HG03097 (cell line): ENCODE measurements around the gene PTCD1.
"Not testable (repeated sequence)": the region's sequence is repeated elsewhere in the genome, so short reads cannot be mapped to it uniquely, and the experiment has no call there.

Experiments
- ATAC-seq: cut with Tn5 transposase; IDR thresholded peaks from one replicate; pipeline ENCODE4 v1.9.1; 2021; ENCODE audit not compliant: unreplicated experiment, low FRiP score

Gene PTCD1

GRCh38 chr7:99451936-99452335 is 13.3 kb upstream of the PTCD1 start:
- no peak for ATAC-seq

- ATAC-seq: no peak
These were observed 10.7 kb upstream of the PTCD1 start for GRCh38 chr7:99449326-99449725.

GRCh38 chr7:99448855-99449254 is 10.3 kb upstream of the PTCD1 start:
- no peak for ATAC-seq

- no peak for ATAC-seq
These were observed 9.3 kb upstream of the PTCD1 start for GRCh38 chr7:99447943-99448342.

- ATAC-seq: no peak
These were observed 7.5 kb upstream of the PTCD1 start for GRCh38 chr7:99446096-99446495.

- no peak for ATAC-seq
These were observed 1.6 kb upstream of the PTCD1 start for GRCh38 chr7:99440195-99440594.

- no peak for ATAC-seq
These were observed 539 bp downstream of the PTCD1 start for GRCh38 chr7:99437946-99438572.

GRCh38 chr7:99433158-99433557 is 5.4 kb downstream of the PTCD1 start:
- ATAC-seq: no peak

- not testable (repeated sequence) for ATAC-seq
These were observed 6.7 kb downstream of the PTCD1 start for GRCh38 chr7:99431756-99432540.

- no peak for ATAC-seq
These were observed 8.8 kb downstream of the PTCD1 start for GRCh38 chr7:99429756-99430155.

- no peak for ATAC-seq
These were observed 9.5 kb downstream of the PTCD1 start for GRCh38 chr7:99428972-99429566.

- ATAC-seq: no peak
These were observed 13.5 kb downstream of the PTCD1 start for GRCh38 chr7:99424932-99425730.

- ATAC-seq: no peak
These were observed 16.0 kb downstream of the PTCD1 start for GRCh38 chr7:99422625-99423024.

GRCh38 chr7:99422186-99422585 is 16.4 kb downstream of the PTCD1 start:
- ATAC-seq: no peak

GRCh38 chr7:99420986-99421385 is 17.6 kb downstream of the PTCD1 start:
- no peak for ATAC-seq

GRCh38 chr7:99420213-99420612 is 18.4 kb downstream of the PTCD1 start:
- no peak for ATAC-seq

- ATAC-seq: no peak
These were observed 19.1 kb downstream of the PTCD1 start for GRCh38 chr7:99419323-99420021.

- no peak for ATAC-seq
These were observed 20.3 kb downstream of the PTCD1 start for GRCh38 chr7:99418260-99418659.

GRCh38 chr7:99415513-99416127 is 23.0 kb downstream of the PTCD1 start:
- ATAC-seq: not testable (repeated sequence)

GRCh38 chr7:99410635-99411034 is 28.0 kb downstream of the PTCD1 start:
- ATAC-seq: no peak
